Brain microvascular endothelial cell (primary cell): ENCODE results near the gene UTP20.
"Not testable (repeated sequence)": the region's sequence is repeated elsewhere in the genome, so short reads cannot be mapped to it uniquely, and the experiment has no call there.

Experiments used
- DNase-seq: peaks from one replicate; pipeline ENCODE4 v3.0.0-alpha.2; 2020
- H3K27ac ChIP-seq: fragments of 250-450 bp; sonication (Bioruptor Pico); 2 replicates; pipeline ENCODE4 v1.5.1; 2020; ENCODE audit warnings: mild to moderate bottlenecking, moderate library complexity
- H3K27me3 ChIP-seq: fragments of 250-450 bp; sonication (Bioruptor Pico); replicated peaks from 2 replicates; pipeline ENCODE4 v1.5.1; 2020; ENCODE audit warnings: mild to moderate bottlenecking
- H3K36me3 ChIP-seq: fragments of 250-450 bp; sonication (Bioruptor Pico); replicated peaks from 2 replicates; pipeline ENCODE4 v1.5.1; 2020; ENCODE audit warnings: mild to moderate bottlenecking
- H3K4me3 ChIP-seq: 2 replicates; pipeline ENCODE4 v1.5.1; 2011; ENCODE audit warnings: low read depth, mild to moderate bottlenecking, control low read depth, low read length, moderate library complexity
- CTCF ChIP-seq: IDR thresholded peaks from 2 replicates; pipeline ENCODE4 v1.5.1; 2011; ENCODE audit warnings: low read depth, mild to moderate bottlenecking, moderate library complexity, low read length, control low read depth, inconsistent platforms; ENCODE audit errors: missing control alignments
- in situ Hi-C: cut with HindIII; loops from 2 replicates; pipeline ENCODE4 v1.10.0; 2017; ENCODE audit warnings: low sequenced_read_pairs, low pct_ligation_motif_present

Gene UTP20

GRCh38 chr12:101375573-101375972 is 95.7 kb downstream of the UTP20 start:
- Histone ChIP-seq H3K27me3 (no peaks in the 10 kb centered on the region), H3K4me3 (no peak overlapping the region), H3K36me3 (peaks cover 24% of the 10 kb centered on the region), H3K27ac (no peak overlapping the region)
- in situ Hi-C loops: no loop called here
- DNase-seq: no peak
- TF ChIP-seq CTCF: no peak

- H3K36me3 ChIP-seq: peaks cover 19% of the 10 kb centered on the region
- TF ChIP-seq CTCF: no peak
- no peaks in the 10 kb centered on the region for H3K27me3 ChIP-seq
- no peak overlapping the region for H3K27ac ChIP-seq
- no peak overlapping the region for H3K4me3 ChIP-seq
- in situ Hi-C loops: no loop called here
- no peak for DNase-seq
Measured at GRCh38 chr12:101379149-101379548, 99.2 kb downstream of the UTP20 start.

- H3K27me3 ChIP-seq, DNase-seq, H3K27ac ChIP-seq, H3K4me3 ChIP-seq, in situ Hi-C loops: not testable (repeated sequence)
- H3K36me3 ChIP-seq: peaks cover 35% of the 10 kb centered on the region
Measured at GRCh38 chr12:101391181-101391580, 111.3 kb downstream of the UTP20 start.

- Histone ChIP-seq H3K27me3 (no peaks in the 10 kb centered on the region), H3K4me3 (peak overlapping the region; percentile 91), H3K27ac (peak overlapping the region; percentile 99), H3K36me3 (no peaks in the 10 kb centered on the region)
- in situ Hi-C loops: no loop called here
- DNase-seq: no peak
- no peak for TF ChIP-seq CTCF
Measured at GRCh38 chr12:101407049-101407435, 127.1 kb downstream of the UTP20 start.

GRCh38 chr12:101407436-101408345 is 127.8 kb downstream of the UTP20 start, which contains the start of gene ARL1:
ARL1 (minus strand) TSS chr12:101407772; CDS start chr12:101407645, 127 bp downstream.
- Histone ChIP-seq H3K36me3 (no peaks in the 10 kb centered on the region), H3K27ac (peak within 1 kb of the TSS; percentile 99), H3K27me3 (no peaks in the 10 kb centered on the region), H3K4me3 (peak within 1 kb of the TSS; percentile 91)
- TF ChIP-seq CTCF: no peak
- DNase-seq: peak; percentile 82
- in situ Hi-C loops: no loop called here

GRCh38 chr12:101410169-101410568 is 130.3 kb downstream of the UTP20 start:
- H3K27me3 ChIP-seq, in situ Hi-C loops, DNase-seq, H3K36me3 ChIP-seq, H3K27ac ChIP-seq, H3K4me3 ChIP-seq: not testable (repeated sequence)
